ENCODE results near the gene HLTF. TPM values are rescaled to one million over a fixed set of nuclear protein-coding genes. Genes with fewer than 3 reads are reported as not detected.
A peak's percentile ranks its signal among the peaks of the same experiment; 100 is the strongest.
"Not testable (repeated sequence)": the region's sequence is repeated elsewhere in the genome, so short reads cannot be mapped to it uniquely, and the experiment has no call there.

HLTF gene
- total RNA-seq, 2 experiments from 2014 or later: 18.7 to 20.4 TPM

DNA sequence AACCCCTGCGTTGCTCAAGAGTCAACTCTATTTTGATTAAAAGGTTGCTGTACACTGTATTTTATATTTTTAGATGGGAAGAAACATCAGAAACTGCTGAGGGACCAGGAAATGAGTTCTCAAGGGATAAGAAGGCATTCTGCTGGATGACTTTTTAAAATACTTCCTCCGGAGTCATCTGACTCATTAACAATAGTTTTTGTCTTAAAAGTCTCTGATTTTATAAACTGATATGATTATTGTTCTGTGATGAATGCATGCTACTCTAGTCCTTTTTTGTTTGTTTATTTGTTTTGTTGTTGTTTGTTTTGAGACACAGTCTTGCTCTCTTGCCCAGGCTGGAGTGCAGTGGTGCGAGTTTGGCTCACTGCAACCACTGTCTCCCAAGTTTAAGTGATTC, 18.2 kb upstream of the HLTF start:
- no peak overlapping the region for H3K27ac Mint-ChIP-seq
- peaks cover 29% of the 10 kb centered on the region for H3K27me3 Mint-ChIP-seq
- ChIA-PET POLR2A (no interaction called here), CTCF (no interaction called here)
- DNase-seq: no peak
- peaks cover 1% of the 10 kb centered on the region for H3K36me3 Mint-ChIP-seq (ENCODE audit: low read depth)
- no peak overlapping the region for H3K4me3 Mint-ChIP-seq
- no peaks in the 10 kb centered on the region for H3K4me1 Mint-ChIP-seq
- H3K9me3 Mint-ChIP-seq: peaks cover 12% of the 10 kb centered on the region

DNA sequence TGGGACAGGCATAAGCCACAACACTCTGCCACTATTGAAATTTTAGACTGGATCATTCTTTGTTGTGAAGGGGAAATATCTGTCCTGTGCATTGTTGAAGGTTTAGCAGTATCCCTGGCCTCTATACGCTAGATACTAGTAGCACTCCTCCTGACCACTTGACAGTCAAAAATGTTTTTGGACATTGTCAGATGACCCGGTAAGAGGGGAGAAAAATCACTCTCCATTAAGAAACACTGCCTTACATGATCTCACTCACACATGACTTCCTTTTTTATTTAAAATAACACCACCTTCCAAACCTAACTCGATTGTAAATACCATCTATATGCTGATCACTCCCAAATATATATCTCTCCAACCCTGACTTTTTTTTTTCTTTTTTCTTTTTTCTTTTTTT, 15.3 kb upstream of the HLTF start:
- Mint-ChIP-seq H3K27ac (no peak overlapping the region), H3K9me3 (peaks cover 10% of the 10 kb centered on the region), H3K36me3 (ENCODE audit: low read depth) (peaks cover 1% of the 10 kb centered on the region), H3K4me3 (no peak overlapping the region), H3K4me1 (no peaks in the 10 kb centered on the region), H3K27me3 (peaks cover 26% of the 10 kb centered on the region)
- ChIA-PET CTCF (interaction anchor here (0.6 to 1.0 kb wide), 2 partner anchors 19 to 119 kb away, joined by 3 to 5 read pairs; no protein-coding TSS in a partner anchor), POLR2A (no interaction called here)
- DNase-seq: no peak

DNA sequence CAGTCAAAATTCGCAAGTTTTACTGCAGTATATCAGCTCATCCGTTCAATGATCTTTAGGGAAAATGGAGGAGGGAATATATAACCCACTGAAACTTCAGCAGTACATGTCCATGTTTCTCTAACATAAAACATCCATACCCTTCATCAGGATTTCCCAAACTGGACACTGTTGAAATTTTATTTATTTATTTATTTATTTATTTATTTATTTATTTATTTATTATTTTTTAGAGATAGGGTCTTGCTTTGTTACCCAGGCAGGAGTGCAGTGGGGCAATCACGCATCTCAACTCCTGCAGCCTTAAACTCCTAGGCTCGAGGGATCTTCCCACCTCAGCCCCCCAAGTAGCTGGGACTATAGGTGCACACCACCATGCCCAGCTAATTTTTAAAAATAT, 14.8 kb upstream of the HLTF start:
- H3K27ac Mint-ChIP-seq: no peak overlapping the region
- no peaks in the 10 kb centered on the region for H3K4me1 Mint-ChIP-seq
- ChIA-PET CTCF (interaction anchor here (0.6 to 1.3 kb wide), 3 partner anchors 11 to 119 kb away, joined by 3 to 5 read pairs (median 3); no protein-coding TSS in a partner anchor), POLR2A (no interaction called here)
- H3K36me3 Mint-ChIP-seq (ENCODE audit: low read depth): peaks cover 1% of the 10 kb centered on the region
- H3K9me3 Mint-ChIP-seq: peaks cover 8% of the 10 kb centered on the region
- DNase-seq: no peak
- peaks cover 23% of the 10 kb centered on the region for H3K27me3 Mint-ChIP-seq
- H3K4me3 Mint-ChIP-seq: no peak overlapping the region

DNA sequence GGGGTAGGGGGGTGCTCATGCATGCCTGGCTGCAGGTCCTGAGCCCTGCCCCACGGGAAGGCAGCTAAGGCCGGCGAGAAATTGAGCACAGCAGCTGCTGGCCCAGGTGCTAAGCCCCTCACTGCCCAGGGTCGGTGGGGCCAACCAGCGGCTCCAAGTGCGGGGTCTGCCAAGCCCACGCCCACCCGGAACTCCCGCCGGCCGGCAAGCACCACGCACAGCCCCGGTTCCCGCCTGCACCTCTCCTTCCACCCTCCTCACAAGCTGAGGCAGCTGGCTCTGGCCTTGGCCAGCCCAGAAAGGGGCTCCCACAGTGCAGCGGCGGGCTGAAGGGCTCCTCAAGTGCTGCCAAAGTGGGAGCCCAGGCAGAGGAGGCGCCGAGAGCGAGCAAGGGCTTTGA, 11.7 kb upstream of the HLTF start:
- H3K27me3 Mint-ChIP-seq: peaks cover 13% of the 10 kb centered on the region
- DNase-seq; H3K27ac Mint-ChIP-seq; H3K9me3 Mint-ChIP-seq; H3K4me1 Mint-ChIP-seq; H3K4me3 Mint-ChIP-seq; H3K36me3 Mint-ChIP-seq (ENCODE audit: low read depth); POLR2A ChIA-PET; CTCF ChIA-PET: not testable (repeated sequence)

DNA sequence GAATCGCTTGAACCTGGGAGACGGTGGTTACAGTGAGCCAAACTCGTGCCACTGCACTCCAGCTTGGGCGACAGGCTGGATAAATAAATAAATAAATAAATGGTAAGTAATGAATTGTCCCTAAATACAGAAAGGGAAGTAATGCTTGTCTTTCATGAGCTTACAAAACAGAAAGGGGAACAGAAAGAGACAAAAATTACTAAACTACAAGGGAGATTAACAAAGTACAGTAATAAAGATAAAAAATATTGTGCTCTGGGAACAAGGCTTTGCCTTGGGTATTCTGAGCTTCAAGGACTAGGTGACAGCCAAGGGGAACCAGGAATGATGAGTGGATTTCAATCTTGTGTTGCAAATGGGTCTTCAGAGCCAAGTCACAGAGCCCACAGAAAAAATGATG, 9.2 kb upstream of the HLTF start:
- no peaks in the 10 kb centered on the region for H3K4me1 Mint-ChIP-seq
- ChIA-PET POLR2A (no interaction called here), CTCF (no interaction called here)
- DNase-seq: no peak
- H3K27me3 Mint-ChIP-seq: peaks cover 7% of the 10 kb centered on the region
- H3K4me3 Mint-ChIP-seq: no peak overlapping the region
- no peak overlapping the region for H3K27ac Mint-ChIP-seq
- H3K9me3 Mint-ChIP-seq: no peaks in the 10 kb centered on the region
- no peaks in the 10 kb centered on the region for H3K36me3 Mint-ChIP-seq (ENCODE audit: low read depth)

DNA sequence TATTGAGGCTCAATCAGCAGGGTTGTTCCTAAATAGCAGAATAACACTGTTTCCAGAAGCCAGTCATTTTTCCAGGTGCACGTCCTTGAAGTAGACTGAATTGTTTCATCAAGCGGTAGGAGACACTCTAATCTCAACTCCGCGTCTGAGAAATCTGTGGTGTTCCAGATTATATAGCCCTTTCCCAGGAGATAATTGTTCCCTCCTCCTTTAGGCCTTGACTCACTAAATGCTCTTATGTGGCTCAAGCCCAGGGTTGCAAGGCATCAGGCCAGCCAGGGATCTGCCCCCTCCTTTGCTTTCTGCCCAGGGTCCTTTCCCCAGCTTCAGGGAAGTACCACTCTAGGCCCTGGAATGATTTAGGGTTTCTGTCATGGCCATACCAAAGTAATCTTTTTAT, 5.7 kb upstream of the HLTF start:
- Mint-ChIP-seq H3K9me3 (no peaks in the 10 kb centered on the region), H3K4me1 (no peaks in the 10 kb centered on the region), H3K27ac (no peak overlapping the region), H3K4me3 (no peak overlapping the region), H3K36me3 (ENCODE audit: low read depth) (no peaks in the 10 kb centered on the region), H3K27me3 (no peaks in the 10 kb centered on the region)
- POLR2A ChIA-PET: no interaction called here
- DNase-seq: no peak
- CTCF ChIA-PET: interaction anchor here (1.3 kb wide), 1 partner anchor 15 kb away, joined by 3 read pairs; no protein-coding TSS in a partner anchor

DNA sequence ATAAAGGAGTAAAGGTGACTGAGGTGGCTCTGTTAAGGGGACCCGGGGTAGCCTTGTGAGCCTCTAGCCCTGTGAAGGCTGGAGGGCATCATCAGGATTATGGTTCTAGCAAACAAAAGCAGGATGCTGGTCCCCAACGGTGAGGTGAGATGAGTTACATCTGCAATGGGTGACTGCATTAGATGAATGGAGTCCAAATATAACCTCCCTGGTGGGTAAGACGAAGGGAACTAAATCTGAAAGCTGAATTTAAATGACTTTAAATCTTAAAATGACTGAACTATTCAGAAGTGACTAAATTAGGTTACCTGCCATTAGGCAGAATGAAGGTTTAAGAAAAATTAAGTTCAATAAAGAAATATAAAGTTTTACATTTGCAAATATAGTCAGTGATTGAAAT, 4.6 kb upstream of the HLTF start:
- H3K9me3 Mint-ChIP-seq: peaks cover 2% of the 10 kb centered on the region
- H3K27me3 Mint-ChIP-seq: no peaks in the 10 kb centered on the region
- H3K27ac Mint-ChIP-seq: no peak overlapping the region
- H3K4me1 Mint-ChIP-seq: peaks cover 3% of the 10 kb centered on the region
- no peak overlapping the region for H3K4me3 Mint-ChIP-seq
- no peak for DNase-seq
- CTCF ChIA-PET: no interaction called here
- POLR2A ChIA-PET: no interaction called here
- H3K36me3 Mint-ChIP-seq (ENCODE audit: low read depth): peaks cover 2% of the 10 kb centered on the region

DNA sequence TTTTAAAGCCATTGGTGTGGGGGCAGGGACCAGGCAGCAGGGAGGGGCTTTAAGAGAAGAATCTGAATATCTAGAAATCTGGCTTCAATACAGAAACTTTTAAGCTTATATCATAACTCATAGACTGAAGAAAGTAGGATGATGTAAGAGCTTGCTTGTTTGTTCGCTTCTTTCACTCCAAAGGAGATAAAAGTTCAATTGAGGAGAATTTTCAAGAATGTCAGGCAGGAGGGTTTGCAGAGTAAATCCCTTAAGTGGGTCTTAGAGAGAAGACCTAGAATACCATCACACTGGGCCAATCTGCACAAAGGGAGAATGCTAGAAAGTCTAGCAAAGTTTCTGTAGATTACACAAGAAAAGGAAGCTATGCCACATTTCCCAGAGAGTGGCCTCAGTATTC, 4.1 kb upstream of the HLTF start:
- ChIA-PET POLR2A (no interaction called here), CTCF (interaction anchor here (1.3 kb wide), 1 partner anchor 10 kb away, joined by 3 read pairs; no protein-coding TSS in a partner anchor)
- H3K4me1 Mint-ChIP-seq: peaks cover 7% of the 10 kb centered on the region
- H3K27ac Mint-ChIP-seq: no peak overlapping the region
- no peak for DNase-seq
- no peaks in the 10 kb centered on the region for H3K27me3 Mint-ChIP-seq
- H3K9me3 Mint-ChIP-seq: peaks cover 2% of the 10 kb centered on the region
- peaks cover 2% of the 10 kb centered on the region for H3K36me3 Mint-ChIP-seq (ENCODE audit: low read depth)
- no peak overlapping the region for H3K4me3 Mint-ChIP-seq

DNA sequence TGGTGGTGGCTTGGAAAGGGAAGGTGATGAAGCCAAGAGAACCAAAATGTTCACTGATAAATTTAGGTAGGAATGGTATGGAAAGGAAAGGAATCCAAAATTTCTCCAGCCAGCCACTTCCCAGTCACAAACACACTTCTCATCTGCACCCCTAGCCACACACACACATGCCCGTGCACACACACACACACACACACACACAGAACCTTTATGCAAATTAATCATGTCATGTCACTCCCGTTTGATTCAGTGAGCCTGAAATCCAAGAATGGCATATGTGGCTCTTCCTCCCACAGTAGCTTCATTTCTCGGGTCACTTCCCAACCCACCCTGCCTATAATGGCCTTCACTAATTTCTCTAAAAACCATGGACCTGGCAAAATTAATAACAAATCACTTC, 3.1 kb upstream of the HLTF start:
- no peak for DNase-seq
- Mint-ChIP-seq H3K36me3 (ENCODE audit: low read depth) (peaks cover 5% of the 10 kb centered on the region), H3K4me1 (peaks cover 15% of the 10 kb centered on the region), H3K27ac (no peak overlapping the region), H3K27me3 (no peaks in the 10 kb centered on the region), H3K4me3 (no peak overlapping the region), H3K9me3 (peaks cover 2% of the 10 kb centered on the region)
- CTCF ChIA-PET: interaction anchor here (0.5 to 1.3 kb wide), 2 partner anchors 11 to 24 kb away, joined by 3 to 4 read pairs; no protein-coding TSS in a partner anchor
- POLR2A ChIA-PET: no interaction called here

DNA sequence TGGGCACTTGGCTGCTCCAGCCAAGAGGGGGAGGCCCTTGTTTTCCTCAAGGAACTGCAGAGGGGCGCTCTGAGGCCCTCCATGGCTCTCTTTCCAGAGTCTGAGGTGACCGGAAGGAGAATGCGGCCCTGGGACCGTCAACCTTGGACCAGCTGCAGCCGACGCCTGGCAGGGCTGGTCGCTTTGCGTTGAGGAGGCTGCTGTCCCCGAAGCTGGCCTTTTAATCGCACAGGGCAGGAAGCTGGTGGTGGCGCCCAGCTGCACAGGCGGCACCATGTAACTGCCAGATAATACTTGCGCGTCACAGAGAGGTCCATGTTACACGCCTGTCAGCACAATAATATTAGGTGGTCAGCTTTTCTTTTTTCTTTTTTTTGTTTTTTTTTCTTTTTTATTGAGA, 875 bp upstream of the HLTF start:
- ChIA-PET CTCF (interaction anchor here (1.4 kb wide), 1 partner anchor 32 kb away, joined by 3 read pairs; no protein-coding TSS in a partner anchor), POLR2A (no interaction called here)
- Mint-ChIP-seq H3K27me3 (no peaks in the 10 kb centered on the region), H3K36me3 (ENCODE audit: low read depth) (peaks cover 12% of the 10 kb centered on the region), H3K4me1 (peaks cover 19% of the 10 kb centered on the region), H3K4me3 (no peak overlapping the region), H3K27ac (no peak overlapping the region), H3K9me3 (peaks cover 2% of the 10 kb centered on the region)
- DNase-seq: no peak

DNA sequence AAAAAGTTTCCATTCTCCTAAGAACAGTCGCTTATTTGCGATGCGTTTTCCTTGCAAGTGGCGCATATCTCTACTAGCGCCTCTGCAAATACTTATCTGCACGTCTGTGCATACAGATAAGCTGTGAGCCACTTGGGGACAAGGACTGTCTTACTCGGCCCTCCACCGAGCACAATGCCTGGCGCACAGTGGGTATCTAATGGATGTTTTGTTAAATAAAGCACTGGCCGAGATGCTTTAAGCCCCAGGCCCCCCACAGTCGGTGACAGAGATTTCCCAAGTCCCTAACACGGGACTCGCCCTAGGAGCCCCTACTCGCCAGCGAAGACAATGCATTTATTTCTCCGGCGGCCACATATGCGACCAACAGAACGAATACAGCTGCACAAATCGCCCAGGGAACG, 503 bp downstream of the HLTF start:
- Mint-ChIP-seq H3K9me3 (peaks cover 2% of the 10 kb centered on the region), H3K36me3 (ENCODE audit: low read depth) (peaks cover 12% of the 10 kb centered on the region), H3K4me3 (peak overlapping the region; percentile 98), H3K27me3 (no peaks in the 10 kb centered on the region), H3K4me1 (peaks cover 19% of the 10 kb centered on the region), H3K27ac (peak overlapping the region; percentile 85)
- peak; percentile 34 for DNase-seq
- ChIA-PET CTCF (no interaction called here), POLR2A (no interaction called here)

DNA sequence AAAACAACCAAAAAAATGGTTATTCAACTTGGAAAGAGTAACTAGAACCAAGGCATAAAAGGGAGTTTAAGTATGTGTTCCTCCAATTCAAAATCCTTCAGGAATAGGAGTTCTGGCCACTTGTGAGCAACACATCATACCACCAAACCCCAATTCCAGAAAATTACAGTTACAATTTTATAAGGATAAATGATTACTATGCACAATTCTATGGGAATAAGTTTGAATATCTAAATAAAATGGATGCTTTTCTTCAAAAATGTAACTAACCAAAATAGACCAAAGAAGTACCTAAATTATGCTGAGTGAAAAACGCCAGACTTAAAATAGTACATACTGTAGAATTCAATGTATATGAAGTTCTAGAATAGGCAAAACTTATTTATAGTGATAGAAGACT, 4.6 kb downstream of the HLTF start:
- POLR2A ChIA-PET: no interaction called here
- CTCF ChIA-PET: no interaction called here
- no peak overlapping the region for H3K27ac Mint-ChIP-seq
- H3K36me3 Mint-ChIP-seq (ENCODE audit: low read depth): peaks cover 16% of the 10 kb centered on the region
- H3K4me1 Mint-ChIP-seq: peaks cover 23% of the 10 kb centered on the region
- H3K4me3 Mint-ChIP-seq: no peak overlapping the region
- H3K27me3 Mint-ChIP-seq: no peaks in the 10 kb centered on the region
- DNase-seq: no peak
- peaks cover 2% of the 10 kb centered on the region for H3K9me3 Mint-ChIP-seq

DNA sequence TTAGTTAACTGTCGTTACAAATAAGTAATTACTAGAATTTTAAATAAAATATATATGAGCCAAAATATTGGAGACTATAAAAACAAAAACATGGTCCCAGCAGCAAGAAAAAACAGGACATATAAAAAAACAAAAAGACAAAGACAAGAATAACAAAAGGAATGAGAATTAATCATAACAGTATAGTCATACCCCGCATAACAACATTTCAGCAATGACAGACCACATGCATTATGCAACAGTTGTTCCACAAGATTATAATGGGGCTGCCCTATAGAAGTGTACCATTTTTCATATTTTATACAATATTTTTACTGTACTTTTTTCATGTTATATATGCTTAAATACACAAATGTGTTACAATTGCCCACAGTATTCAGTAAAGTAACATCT, 5.6 kb downstream of the HLTF start:
- peaks cover 19% of the 10 kb centered on the region for H3K4me1 Mint-ChIP-seq
- H3K36me3 Mint-ChIP-seq (ENCODE audit: low read depth): peaks cover 15% of the 10 kb centered on the region
- no peaks in the 10 kb centered on the region for H3K9me3 Mint-ChIP-seq
- no peak overlapping the region for H3K27ac Mint-ChIP-seq
- ChIA-PET CTCF (no interaction called here), POLR2A (no interaction called here)
- H3K4me3 Mint-ChIP-seq: no peak overlapping the region
- no peaks in the 10 kb centered on the region for H3K27me3 Mint-ChIP-seq
- DNase-seq: no peak

DNA sequence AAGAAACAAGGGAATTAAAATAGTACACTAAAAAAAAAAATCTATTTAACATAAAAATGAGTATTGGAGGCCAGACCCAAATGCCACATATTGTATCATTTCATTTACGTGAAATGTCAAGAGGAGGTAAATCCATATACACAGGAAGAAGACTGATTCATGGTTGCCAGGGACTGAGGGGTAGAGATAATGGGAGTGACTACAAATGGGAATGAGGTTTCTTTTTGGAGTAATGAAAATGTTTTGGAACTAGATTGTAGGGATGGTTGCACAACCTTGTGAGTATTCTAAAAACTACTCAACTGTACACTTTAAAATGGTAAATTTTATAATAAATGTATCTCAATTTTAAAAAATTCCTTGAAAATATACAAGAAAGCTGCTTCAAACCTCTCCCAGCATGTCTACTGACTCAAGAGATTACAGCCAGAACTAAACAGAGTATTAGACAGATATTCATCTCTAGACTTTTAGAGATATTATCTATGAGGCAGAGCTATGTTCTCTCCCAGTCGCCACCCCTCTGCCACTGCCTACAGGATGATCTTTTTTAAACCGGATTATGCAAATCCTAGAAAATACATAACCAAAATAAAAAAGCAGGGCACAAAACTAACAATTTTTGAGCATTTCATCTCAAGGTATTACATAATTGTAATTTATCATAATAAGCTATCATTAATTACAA, 6.2 kb downstream of the HLTF start:
- CTCF ChIA-PET: interaction anchor here (1.5 kb wide), 1 partner anchor 33 kb away, joined by 3 read pairs; no protein-coding TSS in a partner anchor
- H3K27me3 Mint-ChIP-seq: no peaks in the 10 kb centered on the region
- no peaks in the 10 kb centered on the region for H3K9me3 Mint-ChIP-seq
- peaks cover 15% of the 10 kb centered on the region for H3K36me3 Mint-ChIP-seq (ENCODE audit: low read depth)
- H3K4me1 Mint-ChIP-seq: peaks cover 16% of the 10 kb centered on the region
- POLR2A ChIA-PET: no interaction called here
- no peak overlapping the region for H3K27ac Mint-ChIP-seq
- DNase-seq: no peak
- H3K4me3 Mint-ChIP-seq: no peak overlapping the region
